ENCODE data around the gene HPS3. TPM values are rescaled to one million over a fixed set of nuclear protein-coding genes. Genes with fewer than 3 reads are reported as not detected.

Gene HPS3
- total RNA-seq, 1 experiment from 2014 or later = 68.0 TPM

DNA sequence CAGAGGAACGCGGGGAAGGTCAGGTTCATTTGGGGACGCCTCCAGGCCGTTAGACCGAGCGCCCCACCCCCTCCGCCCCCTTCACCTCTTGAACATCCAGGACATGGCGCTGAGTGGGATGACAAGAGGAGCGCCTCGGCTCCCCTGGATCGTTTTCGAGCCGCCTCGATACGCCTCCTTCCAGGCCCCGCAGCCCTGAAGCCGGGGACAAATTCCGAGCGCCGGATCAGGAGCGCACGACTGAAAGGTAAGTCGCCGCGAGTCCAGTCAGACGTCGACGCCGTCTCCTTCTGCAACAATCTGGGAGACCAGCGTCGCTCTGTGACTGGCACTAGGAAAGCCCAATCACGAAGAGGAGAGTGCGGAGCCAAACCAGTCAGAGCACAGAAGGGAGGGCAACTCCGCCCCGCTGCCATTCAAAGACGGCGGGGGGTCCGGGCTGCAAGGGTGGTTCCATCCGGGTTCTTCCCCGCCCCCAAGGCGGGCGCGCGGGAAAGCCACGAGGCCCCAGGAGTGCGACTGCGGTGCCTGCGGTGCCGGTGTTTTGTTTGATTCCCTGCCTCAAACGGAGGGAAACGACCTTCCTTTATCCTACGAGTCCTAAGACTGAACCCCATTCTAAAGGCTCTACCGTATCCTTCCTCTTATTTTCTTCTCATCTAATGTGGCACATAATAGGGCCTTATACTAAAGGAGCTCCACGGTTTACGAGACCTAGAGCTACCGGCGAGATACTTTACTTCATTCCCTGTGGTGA is 43.0 kb upstream of the HPS3 start, which contains the start of gene HLTF:
TSS of gene HLTF (minus strand) at position 302 of the 757 bp plus-strand sequence. CDS start at position 105, 197 bp downstream.
- POLR2A ChIA-PET = interaction anchor here (0.6 to 0.9 kb wide), 2 partner anchors 9 to 1473 kb away, joined by 3 to 11 read pairs; no protein-coding TSS in a partner anchor
- TF ChIP-seq, protein P1, sequence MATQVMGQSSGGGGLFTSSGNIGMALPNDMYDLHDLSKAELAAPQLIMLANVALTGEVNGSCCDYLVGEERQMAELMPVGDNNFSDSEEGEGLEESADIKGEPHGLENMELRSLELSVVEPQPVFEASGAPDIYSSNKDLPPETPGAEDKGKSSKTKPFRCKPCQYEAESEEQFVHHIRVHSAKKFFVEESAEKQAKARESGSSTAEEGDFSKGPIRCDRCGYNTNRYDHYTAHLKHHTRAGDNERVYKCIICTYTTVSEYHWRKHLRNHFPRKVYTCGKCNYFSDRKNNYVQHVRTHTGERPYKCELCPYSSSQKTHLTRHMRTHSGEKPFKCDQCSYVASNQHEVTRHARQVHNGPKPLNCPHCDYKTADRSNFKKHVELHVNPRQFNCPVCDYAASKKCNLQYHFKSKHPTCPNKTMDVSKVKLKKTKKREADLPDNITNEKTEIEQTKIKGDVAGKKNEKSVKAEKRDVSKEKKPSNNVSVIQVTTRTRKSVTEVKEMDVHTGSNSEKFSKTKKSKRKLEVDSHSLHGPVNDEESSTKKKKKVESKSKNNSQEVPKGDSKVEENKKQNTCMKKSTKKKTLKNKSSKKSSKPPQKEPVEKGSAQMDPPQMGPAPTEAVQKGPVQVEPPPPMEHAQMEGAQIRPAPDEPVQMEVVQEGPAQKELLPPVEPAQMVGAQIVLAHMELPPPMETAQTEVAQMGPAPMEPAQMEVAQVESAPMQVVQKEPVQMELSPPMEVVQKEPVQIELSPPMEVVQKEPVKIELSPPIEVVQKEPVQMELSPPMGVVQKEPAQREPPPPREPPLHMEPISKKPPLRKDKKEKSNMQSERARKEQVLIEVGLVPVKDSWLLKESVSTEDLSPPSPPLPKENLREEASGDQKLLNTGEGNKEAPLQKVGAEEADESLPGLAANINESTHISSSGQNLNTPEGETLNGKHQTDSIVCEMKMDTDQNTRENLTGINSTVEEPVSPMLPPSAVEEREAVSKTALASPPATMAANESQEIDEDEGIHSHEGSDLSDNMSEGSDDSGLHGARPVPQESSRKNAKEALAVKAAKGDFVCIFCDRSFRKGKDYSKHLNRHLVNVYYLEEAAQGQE (IDR thresholded peaks at IDR 0.05; ENCODE audit: insufficient read depth in 1 of 2, low read depth in 2 of 2, low read length in 1 of 2) = no peak
- TF ChIP-seq SIN3A (IDR thresholded peaks at IDR 0.05; ENCODE audit: borderline replicate concordance, insufficient read depth, low read depth, low read length) = peak; percentile 59; the same call in 1 of the 2 replicates
- TF ChIP-seq, protein P2, sequence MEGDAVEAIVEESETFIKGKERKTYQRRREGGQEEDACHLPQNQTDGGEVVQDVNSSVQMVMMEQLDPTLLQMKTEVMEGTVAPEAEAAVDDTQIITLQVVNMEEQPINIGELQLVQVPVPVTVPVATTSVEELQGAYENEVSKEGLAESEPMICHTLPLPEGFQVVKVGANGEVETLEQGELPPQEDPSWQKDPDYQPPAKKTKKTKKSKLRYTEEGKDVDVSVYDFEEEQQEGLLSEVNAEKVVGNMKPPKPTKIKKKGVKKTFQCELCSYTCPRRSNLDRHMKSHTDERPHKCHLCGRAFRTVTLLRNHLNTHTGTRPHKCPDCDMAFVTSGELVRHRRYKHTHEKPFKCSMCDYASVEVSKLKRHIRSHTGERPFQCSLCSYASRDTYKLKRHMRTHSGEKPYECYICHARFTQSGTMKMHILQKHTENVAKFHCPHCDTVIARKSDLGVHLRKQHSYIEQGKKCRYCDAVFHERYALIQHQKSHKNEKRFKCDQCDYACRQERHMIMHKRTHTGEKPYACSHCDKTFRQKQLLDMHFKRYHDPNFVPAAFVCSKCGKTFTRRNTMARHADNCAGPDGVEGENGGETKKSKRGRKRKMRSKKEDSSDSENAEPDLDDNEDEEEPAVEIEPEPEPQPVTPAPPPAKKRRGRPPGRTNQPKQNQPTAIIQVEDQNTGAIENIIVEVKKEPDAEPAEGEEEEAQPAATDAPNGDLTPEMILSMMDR (IDR thresholded peaks at IDR 0.05) = no peak
- TF ChIP-seq TCF7L2 (IDR thresholded peaks at IDR 0.05; ENCODE audit: low read depth, low read length) = peak; percentile 76
- TF ChIP-seq POLR2AphosphoS5 (IDR thresholded peaks at IDR 0.05; ENCODE audit: low read depth, low read length) = peak; percentile 73
- BruUV-seq (replicated peaks) = no TSS peak
- H3K4me3 ChIP-seq (ENCODE audit: low read depth in 2 of 2, low read length in 2 of 2) = peak within 1 kb of the TSS; percentile 69 to 75
- in situ Hi-C loops (cut with HindIII; ENCODE audit: low pct_unique_long_range_greater_than_20kb, low sequenced_read_pairs) (no loop called here), intact Hi-C loops (cut with micrococcal nuclease; ENCODE audit: unreplicated experiment) (no loop called here)
- no peaks in the 10 kb centered on the region for H3K27me3 ChIP-seq (ENCODE audit: control insufficient read depth, insufficient read depth, low read length)
- CTCF ChIA-PET = interaction anchor here (0.6 kb wide), 2 partner anchors 10 to 246 kb away, joined by 3 to 4 read pairs; no protein-coding TSS in a partner anchor
- peak within 1 kb of the TSS; percentile 93 for H3K27ac ChIP-seq (ENCODE audit: low read length)
- peaks cover 3% of the 10 kb centered on the region for H3K36me3 ChIP-seq (ENCODE audit: control insufficient read depth, insufficient read depth, low read length)
- no peaks in the 10 kb centered on the region for H3K9me3 ChIP-seq (ENCODE audit: control insufficient read depth, insufficient read depth, low read depth, low read length)
- 0 out of 2 replicates have a peak, but pooled peaks cover 4% of the 10 kb centered on the region for H3K4me1 ChIP-seq (ENCODE audit: control insufficient read depth, insufficient read depth, low read length)
- ATAC-seq (peak; percentile 99), DNase-seq (ENCODE audit: low read depth, low spot score) (peak; percentile 96)

DNA sequence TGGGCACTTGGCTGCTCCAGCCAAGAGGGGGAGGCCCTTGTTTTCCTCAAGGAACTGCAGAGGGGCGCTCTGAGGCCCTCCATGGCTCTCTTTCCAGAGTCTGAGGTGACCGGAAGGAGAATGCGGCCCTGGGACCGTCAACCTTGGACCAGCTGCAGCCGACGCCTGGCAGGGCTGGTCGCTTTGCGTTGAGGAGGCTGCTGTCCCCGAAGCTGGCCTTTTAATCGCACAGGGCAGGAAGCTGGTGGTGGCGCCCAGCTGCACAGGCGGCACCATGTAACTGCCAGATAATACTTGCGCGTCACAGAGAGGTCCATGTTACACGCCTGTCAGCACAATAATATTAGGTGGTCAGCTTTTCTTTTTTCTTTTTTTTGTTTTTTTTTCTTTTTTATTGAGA is 42.2 kb upstream of the HPS3 start:
- Histone ChIP-seq H3K9me3 (ENCODE audit: control insufficient read depth, insufficient read depth, low read depth, low read length) (no peaks in the 10 kb centered on the region), H3K4me3 (ENCODE audit: low read depth in 2 of 2, low read length in 2 of 2) (no peak overlapping the region), H3K27me3 (ENCODE audit: control insufficient read depth, insufficient read depth, low read length) (no peaks in the 10 kb centered on the region), H3K36me3 (ENCODE audit: control insufficient read depth, insufficient read depth, low read length) (no peaks in the 10 kb centered on the region; the same call in none of the 2 replicates), H3K4me1 (ENCODE audit: control insufficient read depth, insufficient read depth, low read length) (0 out of 2 replicates have a peak, but pooled peaks cover 4% of the 10 kb centered on the region), H3K27ac (ENCODE audit: low read length) (peak overlapping the region; percentile 93)
- CTCF ChIA-PET = interaction anchor here (0.6 kb wide), 1 partner anchor 245 kb away, joined by 3 read pairs; no protein-coding TSS in a partner anchor
- TF ChIP-seq SIN3A (IDR thresholded peaks at IDR 0.05; ENCODE audit: borderline replicate concordance, insufficient read depth, low read depth, low read length) (no peak), POLR2AphosphoS5 (IDR thresholded peaks at IDR 0.05; ENCODE audit: low read depth, low read length) (no peak)
- TF ChIP-seq, protein P2 (IDR thresholded peaks at IDR 0.05) = no peak
- TF ChIP-seq, protein P1 (IDR thresholded peaks at IDR 0.05; ENCODE audit: insufficient read depth in 1 of 2, low read depth in 2 of 2, low read length in 1 of 2) = no peak
- no TSS peak for BruUV-seq (replicated peaks)
- POLR2A ChIA-PET = interaction anchor here (0.6 to 0.9 kb wide), 3 partner anchors 9 to 1472 kb away, joined by 3 to 11 read pairs (median 4); no protein-coding TSS in a partner anchor
- in situ Hi-C loops (cut with HindIII; ENCODE audit: low pct_unique_long_range_greater_than_20kb, low sequenced_read_pairs) (no loop called here), intact Hi-C loops (cut with micrococcal nuclease; ENCODE audit: unreplicated experiment) (no loop called here)
- no peak for DNase-seq (ENCODE audit: low read depth, low spot score)
- no peak for ATAC-seq

All from Panc1 (cell line).